ENCODE measurements around the gene GRAMD1C.
"Not testable (repeated sequence)": the region's sequence is repeated elsewhere in the genome, so short reads cannot be mapped to it uniquely, and the experiment has no call there.

GRAMD1C gene

GRCh38 chr3:113838631-113839209 is at the start of gene GRAMD1C:
GRAMD1C (plus strand) TSS chr3:113838788; CDS start chr3:113838910, 122 bp downstream.
- DNase-seq (ENCODE audit: low read depth): peak; percentile 81

- DNase-seq (ENCODE audit: low read depth): no peak
Measured at GRCh38 chr3:113791381-113791780, 47.2 kb upstream of the GRAMD1C start.

GRCh38 chr3:113794526-113794925 is 44.1 kb upstream of the GRAMD1C start:
- no peak for DNase-seq (ENCODE audit: low read depth)

- DNase-seq (ENCODE audit: low read depth): no peak
Measured at GRCh38 chr3:113795693-113796092, 42.9 kb upstream of the GRAMD1C start.

- no peak for DNase-seq (ENCODE audit: low read depth)
Measured at GRCh38 chr3:113802795-113803455, 35.7 kb upstream of the GRAMD1C start.

GRCh38 chr3:113804661-113805060 is 33.9 kb upstream of the GRAMD1C start:
- DNase-seq (ENCODE audit: low read depth): no peak

GRCh38 chr3:113805249-113805648 is 33.3 kb upstream of the GRAMD1C start:
- DNase-seq (ENCODE audit: low read depth): no peak

- no peak for DNase-seq (ENCODE audit: low read depth)
Measured at GRCh38 chr3:113812854-113813253, 25.7 kb upstream of the GRAMD1C start.

- DNase-seq (ENCODE audit: low read depth): no peak
Measured at GRCh38 chr3:113819866-113820265, 18.7 kb upstream of the GRAMD1C start.

- DNase-seq (ENCODE audit: low read depth): no peak
Measured at GRCh38 chr3:113825090-113825489, 13.5 kb upstream of the GRAMD1C start.

GRCh38 chr3:113828600-113828999 is 10.0 kb upstream of the GRAMD1C start:
- DNase-seq (ENCODE audit: low read depth): no peak

GRCh38 chr3:113829576-113830354 is 8.8 kb upstream of the GRAMD1C start:
- DNase-seq (ENCODE audit: low read depth): no peak

- DNase-seq (ENCODE audit: low read depth): no peak
Measured at GRCh38 chr3:113831103-113831355, 7.6 kb upstream of the GRAMD1C start.

- no peak for DNase-seq (ENCODE audit: low read depth)
Measured at GRCh38 chr3:113832477-113833164, 6.0 kb upstream of the GRAMD1C start.

GRCh38 chr3:113834983-113835382 is 3.6 kb upstream of the GRAMD1C start:
- no peak for DNase-seq (ENCODE audit: low read depth)

- no peak for DNase-seq (ENCODE audit: low read depth)
Measured at GRCh38 chr3:113839551-113839950, 963 bp downstream of the GRAMD1C start.

- peak; percentile 10 for DNase-seq (ENCODE audit: low read depth)
Measured at GRCh38 chr3:113844622-113845222, 6.1 kb downstream of the GRAMD1C start.

GRCh38 chr3:113847247-113847646 is 8.7 kb downstream of the GRAMD1C start:
- DNase-seq (ENCODE audit: low read depth): no peak

GRCh38 chr3:113847664-113848461 is 9.3 kb downstream of the GRAMD1C start:
- DNase-seq (ENCODE audit: low read depth): no peak

- DNase-seq (ENCODE audit: low read depth): not testable (repeated sequence)
Measured at GRCh38 chr3:113849071-113849470, 10.5 kb downstream of the GRAMD1C start.

GRCh38 chr3:113849841-113850240 is 11.3 kb downstream of the GRAMD1C start:
- not testable (repeated sequence) for DNase-seq (ENCODE audit: low read depth)

- not testable (repeated sequence) for DNase-seq (ENCODE audit: low read depth)
Measured at GRCh38 chr3:113850391-113850790, 11.8 kb downstream of the GRAMD1C start.
